ENCODE data around the gene SEPTIN3.

Gene SEPTIN3

GRCh38 chr22:42016111-42016510 is 46.9 kb downstream of the SEPTIN3 start:
- TF ChIP-seq EZH2phosphoT487 (IDR thresholded peaks at IDR 0.05; ENCODE audit: borderline replicate concordance) (no peak), CTCF (conservative IDR thresholded peaks at IDR 0.05; ENCODE audit: low read length) (no peak)
- Histone ChIP-seq H3K4me3 (ENCODE audit: low read length, poor library complexity, severe bottlenecking) (no peak overlapping the region), H3K4me1 (ENCODE audit: insufficient read depth, low read length, poor library complexity, severe bottlenecking) (no peaks in the 10 kb centered on the region), H2AFZ (ENCODE audit: low read length) (no peak overlapping the region), H3K9me3 (ENCODE audit: insufficient read depth, low read depth, low read length) (peaks cover under 1% of the 10 kb centered on the region; the same call in 1 of the 2 replicates), H3K4me2 (ENCODE audit: low read depth, low read length, poor library complexity, severe bottlenecking) (no peak overlapping the region), H3K9me2 (replicated peaks; ENCODE audit: low read depth, low read length) (no peaks in the 10 kb centered on the region), H3K27me3 (ENCODE audit: insufficient read depth, low read length, poor library complexity, severe bottlenecking) (no peaks in the 10 kb centered on the region), H3K79me2 (ENCODE audit: insufficient read depth, low read length) (no peaks in the 10 kb centered on the region), H3F3A (ENCODE audit: low read depth) (no peaks in the 10 kb centered on the region), H4K20me1 (ENCODE audit: insufficient read depth, low read length, poor library complexity, severe bottlenecking) (no peaks in the 10 kb centered on the region), H3K9ac (ENCODE audit: low read depth, low read length, poor library complexity, severe bottlenecking) (no peak overlapping the region), H3K36me3 (ENCODE audit: insufficient read depth, low read length) (no peaks in the 10 kb centered on the region)

GRCh38 chr22:42018224-42018623 is 49.0 kb downstream of the SEPTIN3 start:
- H3K27me3 ChIP-seq (ENCODE audit: insufficient read depth, low read length, poor library complexity, severe bottlenecking) = no peaks in the 10 kb centered on the region
- no peaks in the 10 kb centered on the region for H3K9me3 ChIP-seq (ENCODE audit: insufficient read depth, low read depth, low read length)
- H3K9me2 ChIP-seq (replicated peaks; ENCODE audit: low read depth, low read length) = no peaks in the 10 kb centered on the region
- TF ChIP-seq CTCF (conservative IDR thresholded peaks at IDR 0.05; ENCODE audit: low read length) = no peak
- no peaks in the 10 kb centered on the region for H4K20me1 ChIP-seq (ENCODE audit: insufficient read depth, low read length, poor library complexity, severe bottlenecking)
- H3K4me1 ChIP-seq (ENCODE audit: insufficient read depth, low read length, poor library complexity, severe bottlenecking) = no peaks in the 10 kb centered on the region
- no peaks in the 10 kb centered on the region for H3K79me2 ChIP-seq (ENCODE audit: insufficient read depth, low read length)
- no peaks in the 10 kb centered on the region for H3F3A ChIP-seq (ENCODE audit: low read depth)
- no peak overlapping the region for H2AFZ ChIP-seq (ENCODE audit: low read length)
- no peak overlapping the region for H3K9ac ChIP-seq (ENCODE audit: low read depth, low read length, poor library complexity, severe bottlenecking)
- no peak overlapping the region for H3K4me2 ChIP-seq (ENCODE audit: low read depth, low read length, poor library complexity, severe bottlenecking)
- H3K36me3 ChIP-seq (ENCODE audit: insufficient read depth, low read length) = no peaks in the 10 kb centered on the region
- H3K4me3 ChIP-seq (ENCODE audit: low read length, poor library complexity, severe bottlenecking) = no peak overlapping the region
